Mesenchymal stem cell (in vitro differentiated cells and primary cell): ENCODE data around the gene UROS.

Experiments used
- DNase-seq: peaks from one replicate; pipeline ENCODE4 v3.0.0-alpha.2; 2013
- H2AFZ ChIP-seq: one replicate; pipeline ENCODE4 v1.6.1; 2013; ENCODE audit warnings: low read depth, mild to moderate bottlenecking, control low read depth, inconsistent platforms, low read length, moderate library complexity
- H2AK5ac ChIP-seq: 2 replicates; pipeline ENCODE4 v1.6.1; 2013; ENCODE audit warnings: low read length, moderate library complexity, mild to moderate bottlenecking, inconsistent platforms; ENCODE audit not compliant: severe bottlenecking
- H2BK120ac ChIP-seq: one replicate; pipeline ENCODE4 v1.6.1; 2013; ENCODE audit warnings: low read depth, mild to moderate bottlenecking, inconsistent platforms, low read length, moderate library complexity
- H2BK12ac ChIP-seq, 2 experiments: one replicate each; pipeline ENCODE4 v1.6.1; 2013; ENCODE audit warnings: inconsistent platforms in 2 of 2, low read length in 2 of 2, mild to moderate bottlenecking in 2 of 2, moderate library complexity in 2 of 2, control low read depth in 1 of 2
- H2BK15ac ChIP-seq: one replicate; pipeline ENCODE4 v1.6.1; 2013; ENCODE audit warnings: mild to moderate bottlenecking, low read depth, inconsistent platforms; ENCODE audit not compliant: poor library complexity, severe bottlenecking
- H2BK5ac ChIP-seq: 2 replicates; pipeline ENCODE4 v1.6.1; 2013; ENCODE audit warnings: low read depth, mild to moderate bottlenecking, low read length, control low read depth, inconsistent platforms; ENCODE audit not compliant: poor library complexity, severe bottlenecking
- H3K14ac ChIP-seq, 2 experiments: one replicate each; pipeline ENCODE4 v1.6.1; 2013; ENCODE audit warnings: inconsistent platforms in 2 of 2, low read length in 2 of 2, control low read depth in 1 of 2, mild to moderate bottlenecking in 1 of 2, moderate library complexity in 1 of 2
- H3K18ac ChIP-seq, 2 experiments: one replicate each; pipeline ENCODE4 v1.6.1; 2013; ENCODE audit warnings: inconsistent platforms in 2 of 2, low read length in 2 of 2, control low read depth in 1 of 2, low read depth in 1 of 2, mild to moderate bottlenecking in 1 of 2
- H3K23ac ChIP-seq, 2 experiments: one replicate each; pipeline ENCODE4 v1.6.1; 2013; ENCODE audit warnings: inconsistent platforms in 2 of 2, low read length in 2 of 2, mild to moderate bottlenecking in 2 of 2, moderate library complexity in 2 of 2, control low read depth in 1 of 2
- H3K27ac ChIP-seq: 2 replicates; pipeline ENCODE4 v1.5.1; 2013; ENCODE audit warnings: mild to moderate bottlenecking, moderate library complexity, low read length, control low read depth, inconsistent platforms; ENCODE audit not compliant: poor library complexity, severe bottlenecking
- H3K27me3 ChIP-seq, 2 experiments: 2 replicates each; pipeline versions ENCODE4 v1.6.1 to v1.7.0; 2013; ENCODE audit warnings: low read length in 2 of 2, mild to moderate bottlenecking in 2 of 2, moderate library complexity in 2 of 2, control low read depth in 1 of 2, inconsistent platforms in 1 of 2; ENCODE audit not compliant: control insufficient read depth in 1 of 2, insufficient read depth in 1 of 2
- H3K36me3 ChIP-seq, 2 experiments: 2 replicates each; pipeline versions ENCODE4 v1.6.1 to v1.7.0; 2013; ENCODE audit warnings: low read length in 2 of 2, control low read depth in 1 of 2, inconsistent platforms in 1 of 2, low read depth in 1 of 2, mild to moderate bottlenecking in 1 of 2; ENCODE audit not compliant: insufficient read depth in 2 of 2, control insufficient read depth in 1 of 2
- H3K4ac ChIP-seq, 2 experiments: one replicate each; pipeline ENCODE4 v1.6.1; 2013; ENCODE audit warnings: inconsistent platforms in 2 of 2, low read length in 2 of 2, mild to moderate bottlenecking in 2 of 2, moderate library complexity in 2 of 2, control low read depth in 1 of 2, low read depth in 1 of 2
- H3K4me1 ChIP-seq: 2 replicates; pipeline ENCODE4 v1.6.1; 2013; ENCODE audit warnings: low read depth, low read length, control low read depth; ENCODE audit not compliant: control insufficient read depth, insufficient read depth
- H3K4me2 ChIP-seq: 2 replicates; pipeline ENCODE4 v1.6.1; 2013; ENCODE audit warnings: low read length, mild to moderate bottlenecking, inconsistent platforms; ENCODE audit not compliant: poor library complexity, severe bottlenecking
- H3K4me3 ChIP-seq, 2 experiments: 2 replicates each; pipeline versions ENCODE4 v1.5.1 to v1.7.0; 2013; ENCODE audit warnings: low read length in 2 of 2, mild to moderate bottlenecking in 2 of 2, control low read depth in 1 of 2, low read depth in 1 of 2; ENCODE audit not compliant: insufficient read depth in 1 of 2
- H3K79me1 ChIP-seq: replicated peaks from 2 replicates; pipeline ENCODE4 v1.6.1; 2013; ENCODE audit warnings: mild to moderate bottlenecking, control low read depth, low read length, inconsistent platforms; ENCODE audit not compliant: poor library complexity, severe bottlenecking
- H3K9ac ChIP-seq: 2 replicates; pipeline ENCODE4 v1.7.0; 2013; ENCODE audit warnings: mild to moderate bottlenecking, low read length, moderate library complexity
- H3K9me3 ChIP-seq: 2 replicates; pipeline ENCODE4 v1.7.0; 2013; ENCODE audit warnings: mild to moderate bottlenecking, low read length; ENCODE audit not compliant: control insufficient read depth
- H4K8ac ChIP-seq: one replicate; pipeline ENCODE4 v1.6.1; 2013; ENCODE audit warnings: inconsistent platforms, mild to moderate bottlenecking, low read length, moderate library complexity
- H4K91ac ChIP-seq: one replicate; pipeline ENCODE4 v1.6.1; 2013; ENCODE audit warnings: mild to moderate bottlenecking, low read length, inconsistent platforms
- WGBS: methylation state at CpG from one replicate; pipeline ENCODE4 v1.1.7; 2013; ENCODE audit warnings: mixed read lengths; 5-methylcytosine and 5-hydroxymethylcytosine counted together

Gene UROS

DNA sequence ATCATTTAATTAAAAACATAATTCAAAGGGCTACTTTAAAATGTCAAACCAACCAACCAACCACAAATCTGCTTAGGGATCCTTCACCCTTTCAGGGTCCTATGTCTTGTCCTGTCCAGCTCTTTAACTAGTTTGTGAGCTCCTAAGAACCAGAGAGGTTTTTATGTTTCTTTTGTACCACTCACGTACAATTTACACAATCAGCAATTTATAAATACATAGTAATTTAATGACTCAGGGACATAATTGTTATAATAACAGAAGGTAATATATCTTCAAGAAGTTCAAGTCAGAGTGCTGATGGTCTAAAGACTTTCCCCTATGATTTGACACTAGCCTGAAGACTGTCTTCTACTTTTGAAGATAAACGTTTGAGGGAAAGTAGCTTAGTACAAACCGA lies 42.1 kb upstream of the UROS start:
- WGBS, result 95% methylated on average over 2 of the region's 3 CpGs
- H3K14ac ChIP-seq, result no peak overlapping the region
- H3K27ac ChIP-seq, result no peak overlapping the region
- no peak for DNase-seq
- H3K4ac ChIP-seq, result no peak overlapping the region
- H3K18ac ChIP-seq, result no peak overlapping the region
- no peak overlapping the region for H2BK120ac ChIP-seq
- H2BK5ac ChIP-seq, result no peak overlapping the region
- H2BK12ac ChIP-seq, result no peak overlapping the region
- H3K4me2 ChIP-seq, result no peak overlapping the region
- H3K27me3 ChIP-seq, result no peaks in the 10 kb centered on the region
- H2BK15ac ChIP-seq, result no peak overlapping the region
- no peak overlapping the region for H3K9ac ChIP-seq
- peaks cover 4% of the 10 kb centered on the region for H3K79me1 ChIP-seq
- H3K4me3 ChIP-seq, result no peak overlapping the region
- no peaks in the 10 kb centered on the region for H3K9me3 ChIP-seq
- H2AFZ ChIP-seq, result no peak overlapping the region
- H3K36me3 ChIP-seq, result peaks cover 16 to 43% of the 10 kb centered on the region in 2 experiments
- H2AK5ac ChIP-seq, result no peak overlapping the region
- H3K4me1 ChIP-seq, result no peaks in the 10 kb centered on the region
- no peak overlapping the region for H4K91ac ChIP-seq
- H4K8ac ChIP-seq, result no peak overlapping the region
- H3K23ac ChIP-seq, result no peak overlapping the region

DNA sequence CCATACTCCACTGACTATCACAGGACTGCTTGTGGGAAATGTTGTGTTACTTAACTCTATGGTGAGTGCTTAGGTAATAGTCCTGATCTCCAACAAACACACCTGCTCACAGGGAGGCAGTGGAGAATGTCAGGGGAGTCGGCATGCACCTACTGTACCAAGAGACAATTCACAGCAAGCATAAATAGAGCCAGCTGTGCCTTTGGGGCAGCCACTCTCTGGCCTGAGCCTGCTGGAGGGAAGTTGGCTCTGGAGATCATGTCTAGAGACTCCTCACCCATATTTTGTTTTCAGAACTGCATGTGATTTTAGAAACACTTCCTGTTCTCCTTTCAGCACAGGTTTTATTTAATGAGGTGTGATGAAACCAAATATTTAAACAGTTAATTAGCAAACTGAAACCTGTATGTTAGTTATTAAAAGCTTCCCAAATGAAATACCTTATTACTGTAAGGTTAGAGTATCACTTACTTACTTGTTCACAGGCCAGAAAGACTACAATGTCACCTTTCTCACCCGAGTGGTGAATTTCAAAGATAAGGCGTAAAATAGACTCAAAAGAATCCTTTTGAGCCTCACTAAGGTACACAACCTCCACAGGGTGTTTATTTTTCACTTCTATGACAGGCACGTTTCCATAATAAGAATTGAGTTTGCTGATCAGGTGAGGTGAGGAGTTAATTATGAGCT lies 36.2 kb upstream of the UROS start:
- no peak overlapping the region for H3K4me2 ChIP-seq
- H3K36me3 ChIP-seq, result peaks cover 7 to 53% of the 10 kb centered on the region in 2 experiments
- H3K79me1 ChIP-seq, result peaks cover 3% of the 10 kb centered on the region
- H2AFZ ChIP-seq, result no peak overlapping the region
- no peak overlapping the region for H4K91ac ChIP-seq
- peak overlapping the region in 1 of 2 experiments; percentile 48 for H3K18ac ChIP-seq
- no peak overlapping the region for H3K4ac ChIP-seq
- no peak overlapping the region for H2BK5ac ChIP-seq
- H3K14ac ChIP-seq, result no peak overlapping the region
- no peak overlapping the region for H3K9ac ChIP-seq
- peak overlapping the region in 1 of 2 experiments; percentile 83 for H3K23ac ChIP-seq
- H3K9me3 ChIP-seq, result no peaks in the 10 kb centered on the region
- 100% methylated on average over 3 of the region's 4 CpGs for WGBS
- H2BK120ac ChIP-seq, result no peak overlapping the region
- no peak overlapping the region for H4K8ac ChIP-seq
- no peak overlapping the region for H2BK15ac ChIP-seq
- H3K4me1 ChIP-seq, result no peaks in the 10 kb centered on the region
- no peaks in the 10 kb centered on the region for H3K27me3 ChIP-seq
- DNase-seq, result no peak
- no peak overlapping the region for H2BK12ac ChIP-seq
- H2AK5ac ChIP-seq, result no peak overlapping the region
- H3K4me3 ChIP-seq, result no peak overlapping the region
- no peak overlapping the region for H3K27ac ChIP-seq

GRCh38 chr10:125857185-125857760 lies 34.2 kb upstream of the UROS start:
- H2BK12ac ChIP-seq, result no peak overlapping the region
- H3K23ac ChIP-seq, result no peak overlapping the region
- no peak overlapping the region for H2BK5ac ChIP-seq
- no peaks in the 10 kb centered on the region for H3K9me3 ChIP-seq
- no peaks in the 10 kb centered on the region for H3K4me1 ChIP-seq
- no peak overlapping the region for H2BK15ac ChIP-seq
- H3K9ac ChIP-seq, result no peak overlapping the region
- no peak overlapping the region for H3K4me2 ChIP-seq
- H3K27me3 ChIP-seq, result no peaks in the 10 kb centered on the region
- no peak overlapping the region for H3K4me3 ChIP-seq
- H3K14ac ChIP-seq, result no peak overlapping the region
- peaks cover 3% of the 10 kb centered on the region for H3K79me1 ChIP-seq
- WGBS, result 92% methylated on average over 2 of the region's 2 CpGs
- no peak overlapping the region for H3K4ac ChIP-seq
- DNase-seq, result no peak
- H4K91ac ChIP-seq, result no peak overlapping the region
- H3K18ac ChIP-seq, result no peak overlapping the region
- no peak overlapping the region for H3K27ac ChIP-seq
- no peak overlapping the region for H2AFZ ChIP-seq
- H2BK120ac ChIP-seq, result no peak overlapping the region
- H4K8ac ChIP-seq, result no peak overlapping the region
- no peak overlapping the region for H2AK5ac ChIP-seq
- H3K36me3 ChIP-seq, result peaks cover 9 to 60% of the 10 kb centered on the region in 2 experiments

DNA sequence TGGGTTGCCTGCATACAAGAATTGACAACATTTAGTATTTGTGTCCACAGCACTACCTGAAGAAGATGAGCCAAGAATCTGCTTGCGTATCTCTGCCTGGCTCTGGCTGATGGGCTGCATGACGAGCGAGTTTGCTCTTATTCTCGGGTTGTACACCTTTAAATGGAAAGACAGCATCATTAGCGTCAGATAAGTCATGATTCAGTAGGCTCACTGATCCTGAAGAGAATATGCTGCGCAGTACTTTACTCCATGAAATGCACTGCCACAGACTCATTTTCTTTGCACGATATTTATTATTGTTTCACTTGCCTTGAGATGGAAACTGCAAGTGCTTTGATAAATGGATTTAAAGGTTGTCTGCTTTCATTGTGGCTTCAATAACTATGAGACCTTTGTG lies 29.4 kb upstream of the UROS start:
- Histone ChIP-seq H3K4me2 (no peak overlapping the region), H3K9me3 (no peaks in the 10 kb centered on the region), H2BK5ac (no peak overlapping the region), H2AK5ac (no peak overlapping the region), H4K91ac (no peak overlapping the region), H3K4me3 (no peak overlapping the region), H3K27ac (no peak overlapping the region), H3K14ac (no peak overlapping the region), H2AFZ (no peak overlapping the region), H3K23ac (no peak overlapping the region), H2BK15ac (no peak overlapping the region), H2BK12ac (no peak overlapping the region), H3K18ac (no peak overlapping the region), H4K8ac (no peak overlapping the region), H2BK120ac (no peak overlapping the region), H3K4me1 (no peaks in the 10 kb centered on the region), H3K9ac (no peak overlapping the region), H3K36me3 (peaks cover 25 to 71% of the 10 kb centered on the region in 2 experiments), H3K4ac (no peak overlapping the region), H3K79me1 (peaks cover 4% of the 10 kb centered on the region), H3K27me3 (no peaks in the 10 kb centered on the region)
- WGBS, result 98% methylated on average over 6 of the region's 7 CpGs
- DNase-seq, result no peak
